ENCODE measurements around the gene CMTM6. TPM values are rescaled to one million over a fixed set of nuclear protein-coding genes. Genes with fewer than 3 reads are reported as not detected.

The CMTM6 gene
- total and polyA plus RNA-seq, 7 donors, result 19.9 to 82.0 (median 37.7) TPM

DNA sequence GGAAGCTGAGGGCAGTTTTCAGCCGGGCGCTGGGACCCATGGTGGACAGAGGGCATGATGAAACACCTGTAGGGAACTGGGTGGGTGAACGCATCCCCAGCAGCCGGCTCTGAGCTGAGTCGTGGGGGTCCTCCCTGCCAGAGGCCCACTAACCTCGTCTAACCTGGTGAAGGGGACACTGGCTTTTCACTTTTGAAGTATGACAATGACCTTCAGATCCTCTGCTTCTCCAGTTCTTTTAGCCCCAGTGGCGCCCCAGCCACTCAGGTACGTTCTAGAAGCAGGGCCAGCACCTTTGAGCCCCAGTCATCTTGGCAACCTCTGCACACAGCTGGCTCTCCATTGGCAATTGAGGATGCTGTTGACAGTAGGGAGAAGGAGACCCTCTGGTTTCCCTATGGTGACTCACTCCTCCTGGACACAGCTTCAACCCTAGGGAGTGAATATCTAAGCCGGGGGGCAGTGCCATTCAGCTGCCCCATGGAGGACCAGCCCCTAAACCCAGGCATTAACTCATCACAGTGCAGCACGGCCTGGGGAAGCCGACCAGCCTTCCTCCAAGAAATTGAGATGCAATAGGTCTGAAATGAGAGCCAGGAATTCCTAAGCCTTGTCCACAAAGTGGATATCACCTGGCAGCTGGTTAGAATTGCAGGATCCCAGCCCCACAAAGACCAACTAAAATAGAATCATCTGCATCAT lies 46.1 kb downstream of the CMTM6 start:
- no peak overlapping the region for H3K27ac ChIP-seq
- H3K4me3 ChIP-seq, result no peak overlapping the region
- no peaks in the 10 kb centered on the region for H3K4me1 ChIP-seq
- H3K27me3 ChIP-seq, result no peaks in the 10 kb centered on the region
- 84 to 91% methylated on average over 11 of the region's 11 CpGs for WGBS, 2 donors
- TF ChIP-seq, protein P1, sequence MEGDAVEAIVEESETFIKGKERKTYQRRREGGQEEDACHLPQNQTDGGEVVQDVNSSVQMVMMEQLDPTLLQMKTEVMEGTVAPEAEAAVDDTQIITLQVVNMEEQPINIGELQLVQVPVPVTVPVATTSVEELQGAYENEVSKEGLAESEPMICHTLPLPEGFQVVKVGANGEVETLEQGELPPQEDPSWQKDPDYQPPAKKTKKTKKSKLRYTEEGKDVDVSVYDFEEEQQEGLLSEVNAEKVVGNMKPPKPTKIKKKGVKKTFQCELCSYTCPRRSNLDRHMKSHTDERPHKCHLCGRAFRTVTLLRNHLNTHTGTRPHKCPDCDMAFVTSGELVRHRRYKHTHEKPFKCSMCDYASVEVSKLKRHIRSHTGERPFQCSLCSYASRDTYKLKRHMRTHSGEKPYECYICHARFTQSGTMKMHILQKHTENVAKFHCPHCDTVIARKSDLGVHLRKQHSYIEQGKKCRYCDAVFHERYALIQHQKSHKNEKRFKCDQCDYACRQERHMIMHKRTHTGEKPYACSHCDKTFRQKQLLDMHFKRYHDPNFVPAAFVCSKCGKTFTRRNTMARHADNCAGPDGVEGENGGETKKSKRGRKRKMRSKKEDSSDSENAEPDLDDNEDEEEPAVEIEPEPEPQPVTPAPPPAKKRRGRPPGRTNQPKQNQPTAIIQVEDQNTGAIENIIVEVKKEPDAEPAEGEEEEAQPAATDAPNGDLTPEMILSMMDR (IDR thresholded peaks at IDR 0.05), result no peak
- TF ChIP-seq POLR2A (IDR thresholded peaks at IDR 0.05) (no peak), POLR2AphosphoS5 (IDR thresholded peaks at IDR 0.05) (no peak), EP300 (IDR thresholded peaks at IDR 0.05) (no peak)
- no peaks in the 10 kb centered on the region for H3K36me3 ChIP-seq
- no peak for DNase-seq
- H3K9me3 ChIP-seq, result no peaks in the 10 kb centered on the region
- intact Hi-C loops (cut with DNase I), result no loop called here

DNA sequence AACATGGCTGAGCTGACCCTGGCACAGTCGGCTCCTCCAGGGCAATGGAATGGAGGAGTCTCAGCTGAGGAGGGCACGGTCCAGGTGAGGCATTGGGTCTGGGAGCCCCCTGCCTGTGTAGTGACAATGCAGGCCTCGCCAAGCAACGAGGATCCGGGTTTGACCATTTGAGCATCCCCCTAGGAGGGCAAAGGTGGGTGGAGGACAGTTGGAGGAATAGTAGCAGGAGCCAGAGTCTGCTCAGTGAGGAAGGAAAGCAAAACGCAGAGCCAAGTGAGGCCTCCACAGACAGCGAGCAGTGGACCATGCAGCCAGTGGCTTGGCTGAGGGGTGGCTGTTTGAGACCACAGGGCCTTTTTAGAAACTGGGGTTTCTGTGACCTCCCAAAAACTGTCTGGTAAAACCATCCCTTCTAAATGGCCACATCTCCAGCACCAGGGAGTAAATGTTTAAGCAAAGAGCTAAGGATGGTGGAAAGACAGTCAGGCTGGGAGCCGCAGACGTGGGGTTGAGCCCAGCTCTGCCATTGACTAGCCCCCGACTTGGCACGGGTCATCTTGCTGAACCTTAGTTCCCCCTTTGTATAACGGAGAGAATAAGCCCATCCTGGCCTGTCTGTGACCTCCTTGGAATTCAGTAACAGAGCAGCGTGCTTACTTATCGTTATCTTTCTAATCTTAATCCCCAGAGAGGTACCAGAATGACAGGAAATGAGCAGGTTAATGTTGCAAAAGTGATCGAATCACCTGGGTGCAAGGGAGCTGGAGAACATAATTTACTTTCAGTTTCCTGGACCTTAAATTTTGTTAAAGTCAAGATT lies 46.8 kb downstream of the CMTM6 start:
- no peak overlapping the region for H3K4me3 ChIP-seq
- 83 to 91% methylated on average over 15 of the region's 15 CpGs for WGBS, 2 donors
- intact Hi-C loops (cut with DNase I), result no loop called here
- no peak for DNase-seq
- no peaks in the 10 kb centered on the region for H3K4me1 ChIP-seq
- no peaks in the 10 kb centered on the region for H3K9me3 ChIP-seq
- TF ChIP-seq POLR2AphosphoS5 (IDR thresholded peaks at IDR 0.05) (no peak), POLR2A (IDR thresholded peaks at IDR 0.05) (no peak), EP300 (IDR thresholded peaks at IDR 0.05) (no peak)
- TF ChIP-seq, protein P1 (IDR thresholded peaks at IDR 0.05), result no peak
- no peaks in the 10 kb centered on the region for H3K36me3 ChIP-seq
- H3K27me3 ChIP-seq, result no peaks in the 10 kb centered on the region
- H3K27ac ChIP-seq, result no peak overlapping the region

DNA sequence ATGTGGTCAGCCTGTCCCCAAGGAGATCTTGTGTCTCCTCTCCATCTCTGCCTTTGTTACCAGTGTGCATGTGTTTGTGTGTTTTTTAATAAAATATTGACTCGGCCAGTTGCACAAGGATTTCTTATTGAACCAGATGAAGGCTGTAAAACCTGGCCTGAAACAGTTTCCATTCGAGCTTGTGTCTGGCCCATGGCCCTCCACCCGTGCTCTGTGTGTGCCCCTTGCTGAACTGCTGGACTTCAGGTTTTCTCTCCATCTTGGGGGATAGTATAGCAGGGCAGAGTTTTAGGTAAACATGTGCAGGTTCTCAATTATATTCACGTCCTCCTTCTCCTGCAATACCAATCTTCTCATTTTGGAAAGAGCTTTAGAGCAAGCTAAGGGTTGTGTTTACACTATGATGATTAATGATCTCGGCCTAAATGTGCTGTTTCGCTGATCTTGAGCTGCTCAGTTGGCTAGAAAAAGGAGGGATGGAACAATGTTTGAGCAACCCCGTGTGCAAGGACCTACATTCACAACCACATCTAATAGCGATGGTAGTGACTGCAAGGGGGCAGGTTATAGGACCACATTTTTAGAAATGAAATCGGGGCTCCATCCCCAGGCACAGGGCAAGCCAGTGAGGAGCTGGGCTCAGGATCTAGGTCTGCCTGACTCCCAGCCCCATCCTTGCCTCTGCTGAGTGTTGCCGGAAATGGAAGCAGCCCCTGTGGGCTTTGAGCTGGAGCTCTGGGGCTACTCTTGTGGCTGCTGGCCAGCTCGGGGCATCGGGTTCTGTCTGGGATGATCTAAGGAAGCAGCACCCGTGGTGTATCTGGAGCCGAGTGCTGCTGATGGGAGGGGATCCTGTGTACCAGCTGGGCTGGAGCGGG lies 47.7 kb downstream of the CMTM6 start:
- Histone ChIP-seq H3K27ac (no peak overlapping the region), H3K9me3 (no peaks in the 10 kb centered on the region), H3K36me3 (no peaks in the 10 kb centered on the region), H3K4me3 (no peak overlapping the region), H3K27me3 (no peaks in the 10 kb centered on the region), H3K4me1 (no peaks in the 10 kb centered on the region)
- TF ChIP-seq, protein P1 (IDR thresholded peaks at IDR 0.05), result no peak
- TF ChIP-seq EP300 (IDR thresholded peaks at IDR 0.05), result no peak
- no peak for TF ChIP-seq POLR2A (IDR thresholded peaks at IDR 0.05)
- no peak for TF ChIP-seq POLR2AphosphoS5 (IDR thresholded peaks at IDR 0.05)
- intact Hi-C loops (cut with DNase I), result no loop called here
- WGBS, 2 donors, result 83 to 89% methylated on average over 15 of the region's 15 CpGs
- DNase-seq, result no peak

DNA sequence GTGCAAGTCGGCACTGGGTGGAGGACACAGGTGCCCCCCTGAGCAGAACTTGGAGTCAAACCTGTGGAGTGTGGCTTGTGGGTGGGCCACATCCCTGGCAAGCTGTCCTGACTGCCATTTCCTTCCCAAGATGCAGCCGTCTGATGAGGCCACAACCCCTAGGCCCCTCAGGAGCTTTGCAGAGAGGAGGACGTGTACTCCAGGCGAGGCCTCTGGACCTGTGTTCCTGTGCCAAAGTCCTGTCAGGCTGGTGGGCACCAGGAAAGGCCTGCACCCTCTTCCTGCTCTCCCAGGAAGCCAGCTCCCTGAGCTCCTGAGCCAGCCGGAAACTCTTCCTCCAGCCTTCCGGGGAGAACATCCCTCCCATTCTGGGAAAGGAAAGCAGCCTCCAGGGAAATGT lies 48.5 kb downstream of the CMTM6 start:
- no peak for DNase-seq
- H3K36me3 ChIP-seq, result no peaks in the 10 kb centered on the region
- H3K4me3 ChIP-seq, result no peak overlapping the region
- H3K27me3 ChIP-seq, result no peaks in the 10 kb centered on the region
- TF ChIP-seq EP300 (IDR thresholded peaks at IDR 0.05), result no peak
- TF ChIP-seq POLR2A (IDR thresholded peaks at IDR 0.05), result no peak
- TF ChIP-seq, protein P1 (IDR thresholded peaks at IDR 0.05), result no peak
- no peak for TF ChIP-seq POLR2AphosphoS5 (IDR thresholded peaks at IDR 0.05)
- 88 to 93% methylated on average over 6 of the region's 6 CpGs for WGBS, 2 donors
- no peaks in the 10 kb centered on the region for H3K4me1 ChIP-seq
- no peaks in the 10 kb centered on the region for H3K9me3 ChIP-seq
- intact Hi-C loops (cut with DNase I), result no loop called here
- H3K27ac ChIP-seq, result no peak overlapping the region

All from sigmoid colon (tissue), 7 donors.